ENCODE measurements around the gene SLC43A2. TPM values are rescaled to one million over a fixed set of nuclear protein-coding genes. Genes with fewer than 3 reads are reported as not detected.
A peak's percentile ranks its signal among the peaks of the same experiment; 100 is the strongest.

Gene SLC43A2
- total RNA-seq, 1 experiment from 2014 or later = 12.9 TPM

DNA sequence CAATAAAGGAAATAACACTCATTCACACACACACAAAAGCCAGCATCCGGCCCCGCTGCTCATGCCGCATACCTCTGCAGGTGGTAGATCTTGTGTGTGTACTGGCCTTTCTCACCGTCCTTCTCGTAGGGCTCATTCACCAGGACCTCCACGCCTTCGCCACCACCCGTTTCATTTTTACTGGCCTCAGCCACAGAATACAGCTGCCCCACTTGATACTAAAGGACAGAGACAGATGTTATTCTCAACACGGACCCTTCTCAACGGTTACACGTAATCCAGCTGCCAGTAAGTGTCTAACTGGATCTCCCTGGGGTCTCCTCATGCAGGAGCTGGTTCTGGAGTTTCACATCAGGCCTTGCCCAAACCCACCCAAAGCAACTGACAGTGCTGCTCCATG lies 75.7 kb downstream of the SLC43A2 start:
- Histone ChIP-seq H3K4me1 (ENCODE audit: insufficient read depth, low read length) (no peaks in the 10 kb centered on the region), H2BK20ac (ENCODE audit: low read depth, low read length, poor library complexity, severe bottlenecking) (no peak overlapping the region), H3K27me3 (ENCODE audit: insufficient read depth, low read length) (no peaks in the 10 kb centered on the region), H3K79me2 (ENCODE audit: insufficient read depth, low read length) (no peaks in the 10 kb centered on the region; the same call in 1 of the 2 replicates), H3K14ac (ENCODE audit: insufficient read depth, low read length) (no peak overlapping the region), H4K8ac (replicated peaks; ENCODE audit: insufficient read length, low read depth, low read length) (no peak overlapping the region), H3K23ac (ENCODE audit: insufficient read length, low read depth, low read length) (no peak overlapping the region), H2AFZ (ENCODE audit: low read length) (no peak overlapping the region), H3K79me1 (ENCODE audit: insufficient read depth, low read depth, low read length, poor library complexity, severe bottlenecking) (peaks cover 8% of the 10 kb centered on the region), H3K23me2 (ENCODE audit: insufficient read length, low read depth, low read length, poor library complexity, severe bottlenecking) (no peaks in the 10 kb centered on the region), H4K91ac (ENCODE audit: insufficient read length, low read depth, low read length) (no peak overlapping the region), H2BK15ac (ENCODE audit: low read depth, low read length) (no peak overlapping the region), H3K4me2 (ENCODE audit: insufficient read depth, insufficient read length, low read length) (no peak overlapping the region), H3K27ac (ENCODE audit: insufficient read length, low read depth, low read length) (no peak overlapping the region), H4K5ac (ENCODE audit: insufficient read length, low read depth, low read length) (no peak overlapping the region), H3K56ac (ENCODE audit: insufficient read length, low read depth, low read length) (no peak overlapping the region), H2AK5ac (ENCODE audit: insufficient read length, low read length) (no peak overlapping the region), H2BK5ac (ENCODE audit: insufficient read length, low read length) (no peak overlapping the region), H3K9me3 (ENCODE audit: control insufficient read depth, low read depth, low read length) (no peaks in the 10 kb centered on the region), H4K20me1 (ENCODE audit: control insufficient read depth, insufficient read depth, insufficient read length) (no peaks in the 10 kb centered on the region), H2BK12ac (ENCODE audit: insufficient read length, low read depth, low read length) (no peak overlapping the region), H3T11ph (ENCODE audit: low read length) (no peak overlapping the region), H3K9ac (ENCODE audit: extremely low read depth, insufficient read length, low read length) (no peak overlapping the region), H3K4ac (ENCODE audit: low read depth, low read length) (no peak overlapping the region), H2BK120ac (ENCODE audit: low read depth, low read length, poor library complexity, severe bottlenecking) (no peak overlapping the region), H3K18ac (ENCODE audit: insufficient read length, low read depth, low read length) (no peak overlapping the region)
- Mint-ChIP-seq H3K4me3 (no peak overlapping the region; a peak in 1 of 5 replicates), H3K36me3 (ENCODE audit: insufficient read depth in 1 of 3, low read depth in 3 of 3) (peaks cover 32 to 72% (median 52%) of the 10 kb centered on the region in 3 experiments; a peak in 6 of 7 replicates), H3K27ac (peak overlapping the region in 1 of 3 experiments; percentile 34; a peak in 1 of 7 replicates), H3K9me3 (no peaks in the 10 kb centered on the region), H3K4me1 (peaks cover 0 to 13% of the 10 kb centered on the region in 2 experiments; a peak in 3 of 4 replicates), H3K27me3 (ENCODE audit: low read depth) (no peaks in the 10 kb centered on the region)
- no CpG with 5 or more reads among the region's 11 CpGs for WGBS (ENCODE audit: extremely low coverage, insufficient read length, low lambda C conversion rate)
- no peak for DNase-seq
- TF ChIP-seq, protein P1, sequence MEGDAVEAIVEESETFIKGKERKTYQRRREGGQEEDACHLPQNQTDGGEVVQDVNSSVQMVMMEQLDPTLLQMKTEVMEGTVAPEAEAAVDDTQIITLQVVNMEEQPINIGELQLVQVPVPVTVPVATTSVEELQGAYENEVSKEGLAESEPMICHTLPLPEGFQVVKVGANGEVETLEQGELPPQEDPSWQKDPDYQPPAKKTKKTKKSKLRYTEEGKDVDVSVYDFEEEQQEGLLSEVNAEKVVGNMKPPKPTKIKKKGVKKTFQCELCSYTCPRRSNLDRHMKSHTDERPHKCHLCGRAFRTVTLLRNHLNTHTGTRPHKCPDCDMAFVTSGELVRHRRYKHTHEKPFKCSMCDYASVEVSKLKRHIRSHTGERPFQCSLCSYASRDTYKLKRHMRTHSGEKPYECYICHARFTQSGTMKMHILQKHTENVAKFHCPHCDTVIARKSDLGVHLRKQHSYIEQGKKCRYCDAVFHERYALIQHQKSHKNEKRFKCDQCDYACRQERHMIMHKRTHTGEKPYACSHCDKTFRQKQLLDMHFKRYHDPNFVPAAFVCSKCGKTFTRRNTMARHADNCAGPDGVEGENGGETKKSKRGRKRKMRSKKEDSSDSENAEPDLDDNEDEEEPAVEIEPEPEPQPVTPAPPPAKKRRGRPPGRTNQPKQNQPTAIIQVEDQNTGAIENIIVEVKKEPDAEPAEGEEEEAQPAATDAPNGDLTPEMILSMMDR (conservative IDR thresholded peaks at IDR 0.05) = no peak

Measured in H9 (cell line).